ENCODE measurements around the gene BEST1.
A peak's percentile ranks its signal among the peaks of the same experiment; 100 is the strongest.

Gene BEST1

DNA sequence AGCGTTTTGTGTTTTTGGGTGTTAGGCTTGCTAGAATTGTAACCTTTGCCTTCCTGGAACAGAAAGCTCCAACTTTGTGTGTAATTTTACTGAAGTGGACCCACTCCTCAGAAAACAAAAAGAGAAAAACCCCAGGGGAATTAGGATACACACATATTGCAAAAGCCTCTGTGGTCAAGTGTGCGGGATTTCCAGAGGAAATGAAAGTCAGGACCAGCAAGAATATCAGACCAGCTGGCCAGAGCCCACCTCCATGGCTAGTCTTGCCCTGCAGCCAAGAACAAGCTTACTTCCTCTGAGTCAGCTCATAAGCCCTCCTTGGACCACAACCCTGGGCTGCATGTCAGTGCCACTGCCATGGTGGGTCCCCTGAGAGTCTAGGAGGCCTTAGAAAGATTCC lies 54.3 kb downstream of the BEST1 start:
- DNase-seq (ENCODE audit: insufficient read length, low spot score) (no peak), FAIRE-seq (no peak)
- TF ChIP-seq SPI1 (IDR thresholded peaks at IDR 0.05; ENCODE audit: low read depth, low read length) (peak; percentile 77), POLR2AphosphoS5 (IDR thresholded peaks at IDR 0.05; ENCODE audit: low read depth, low read length) (no peak), TAF1 (IDR thresholded peaks at IDR 0.05; ENCODE audit: low read depth, low read length) (no peak)

DNA sequence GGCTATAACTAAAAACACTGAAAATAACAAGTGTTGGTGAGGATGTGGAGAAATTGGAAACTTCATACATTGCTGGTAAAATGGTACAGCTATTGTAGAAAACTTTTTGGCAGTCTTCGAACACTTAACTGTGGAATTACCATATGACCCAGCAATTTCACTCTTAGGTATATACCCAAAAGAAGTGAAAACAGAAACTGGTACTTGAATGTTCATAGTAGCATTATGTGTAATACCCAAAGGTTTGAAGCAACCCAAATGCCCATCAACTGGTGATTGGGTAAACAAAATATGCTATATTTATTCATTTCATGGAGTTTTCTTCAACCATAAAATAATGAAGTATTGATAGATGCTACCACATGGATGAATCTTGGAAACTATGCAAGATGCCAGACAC lies 58.0 kb downstream of the BEST1 start:
- DNase-seq (ENCODE audit: insufficient read length, low spot score) (no peak), FAIRE-seq (no peak)

DNA sequence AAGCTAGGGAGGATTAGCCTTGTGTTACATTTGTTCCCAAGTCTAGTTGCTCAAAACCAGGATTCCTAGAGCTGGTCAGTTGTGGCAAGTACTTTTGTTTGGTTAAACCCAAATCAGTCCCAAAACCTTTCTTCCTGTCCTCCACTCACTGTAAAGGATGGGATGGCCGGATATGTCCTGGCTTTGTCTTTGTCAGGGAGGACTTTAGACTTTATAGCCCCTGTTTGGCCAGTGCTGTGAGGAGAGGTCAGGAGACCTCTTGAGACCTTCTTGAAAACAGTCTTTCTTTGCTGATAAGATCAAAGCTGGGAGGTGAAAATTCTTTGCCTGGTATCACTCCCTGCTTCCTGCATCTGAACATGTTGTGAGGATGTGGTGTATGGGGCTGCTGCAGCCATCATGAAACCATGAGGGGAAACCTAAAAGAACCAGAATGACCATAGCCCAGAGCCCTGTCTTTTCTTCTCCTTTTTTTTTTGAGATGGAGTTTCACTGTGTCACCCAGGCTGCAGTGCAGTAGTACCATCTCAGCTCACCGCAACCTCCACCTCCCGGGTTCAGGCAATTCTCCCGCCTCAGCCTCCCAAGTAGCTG lies 60.9 kb downstream of the BEST1 start:
- FAIRE-seq, result no peak
- DNase-seq (ENCODE audit: insufficient read length, low spot score), result no peak
- no peak for TF ChIP-seq SPI1 (IDR thresholded peaks at IDR 0.05; ENCODE audit: low read depth, low read length)
- TF ChIP-seq POLR2A (IDR thresholded peaks at IDR 0.05; ENCODE audit: low read depth, low read length), result no peak
- no peak for TF ChIP-seq TAF1 (IDR thresholded peaks at IDR 0.05; ENCODE audit: low read depth, low read length)
- no peak for TF ChIP-seq POU2F2 (IDR thresholded peaks at IDR 0.05; ENCODE audit: low read depth, low read length)
- TF ChIP-seq POLR2AphosphoS5 (IDR thresholded peaks at IDR 0.05; ENCODE audit: low read depth, low read length), result no peak
- no peak for TF ChIP-seq PAX5 (IDR thresholded peaks at IDR 0.05; ENCODE audit: insufficient read depth, low read length, severe bottlenecking)

More for the DNA sequence above, 58.0 kb downstream of the BEST1 start:
- TF ChIP-seq SPI1 (IDR thresholded peaks at IDR 0.05; ENCODE audit: low read depth, low read length), result no peak
- no peak for TF ChIP-seq PAX5 (IDR thresholded peaks at IDR 0.05; ENCODE audit: insufficient read depth, low read length, severe bottlenecking)
- no peak for TF ChIP-seq TAF1 (IDR thresholded peaks at IDR 0.05; ENCODE audit: low read depth, low read length)
- TF ChIP-seq POLR2A (IDR thresholded peaks at IDR 0.05; ENCODE audit: low read depth, low read length), result no peak

DNA sequence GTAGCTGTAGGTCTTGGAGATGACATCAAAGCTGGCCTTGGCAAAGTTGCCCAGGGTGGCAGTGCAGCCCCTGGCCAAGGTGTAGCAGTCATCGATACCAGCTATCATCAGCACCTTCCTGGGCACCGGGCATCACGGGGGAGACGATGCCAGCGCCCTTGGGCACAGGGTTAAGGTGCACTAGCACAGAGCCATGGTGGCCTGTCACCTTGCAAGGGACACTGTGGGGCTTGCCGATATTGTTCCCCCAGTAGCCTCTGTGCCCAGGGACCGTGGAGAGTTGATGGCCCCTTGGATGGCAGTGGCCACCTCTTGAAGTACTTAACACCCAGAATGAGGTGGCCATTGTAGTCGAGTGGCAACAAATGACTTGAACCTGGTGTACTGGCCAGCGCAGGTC lies 61.7 kb downstream of the BEST1 start:
- DNase-seq (ENCODE audit: insufficient read length, low spot score), result no peak
- no peak for FAIRE-seq
- TF ChIP-seq TAF1 (IDR thresholded peaks at IDR 0.05; ENCODE audit: low read depth, low read length), result no peak
- no peak for TF ChIP-seq POU2F2 (IDR thresholded peaks at IDR 0.05; ENCODE audit: low read depth, low read length)
- no peak for TF ChIP-seq POLR2AphosphoS5 (IDR thresholded peaks at IDR 0.05; ENCODE audit: low read depth, low read length)
- TF ChIP-seq SPI1 (IDR thresholded peaks at IDR 0.05; ENCODE audit: low read depth, low read length), result no peak
- TF ChIP-seq POLR2A (IDR thresholded peaks at IDR 0.05; ENCODE audit: low read depth, low read length), result no peak

DNA sequence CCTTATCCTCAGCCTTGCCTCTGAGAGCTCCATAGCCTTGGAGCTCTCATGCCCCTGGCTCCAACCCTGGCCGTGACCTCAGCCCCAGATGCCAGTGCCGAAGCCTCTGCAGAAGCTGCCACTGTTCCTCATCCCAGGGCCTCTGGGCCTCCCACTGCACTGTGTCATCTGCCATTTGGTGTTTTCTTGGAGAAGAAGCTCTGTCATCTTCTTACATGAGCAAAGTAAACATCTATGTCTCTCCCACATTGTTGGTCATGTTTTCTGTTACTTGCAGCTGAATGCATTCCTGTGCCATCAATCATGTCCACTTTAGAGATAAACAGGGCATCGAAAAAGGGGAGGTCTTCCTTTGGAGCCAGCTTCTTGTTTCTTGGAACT lies 62.3 kb downstream of the BEST1 start:
- TF ChIP-seq TAF1 (IDR thresholded peaks at IDR 0.05; ENCODE audit: low read depth, low read length), result no peak
- no peak for TF ChIP-seq POLR2AphosphoS5 (IDR thresholded peaks at IDR 0.05; ENCODE audit: low read depth, low read length)
- TF ChIP-seq POU2F2 (IDR thresholded peaks at IDR 0.05; ENCODE audit: low read depth, low read length), result no peak
- TF ChIP-seq SPI1 (IDR thresholded peaks at IDR 0.05; ENCODE audit: low read depth, low read length), result no peak
- TF ChIP-seq PAX5 (IDR thresholded peaks at IDR 0.05; ENCODE audit: insufficient read depth, low read length, severe bottlenecking), result no peak
- no peak for TF ChIP-seq POLR2A (IDR thresholded peaks at IDR 0.05; ENCODE audit: low read depth, low read length)
- no peak for FAIRE-seq
- DNase-seq (ENCODE audit: insufficient read length, low spot score), result no peak

DNA sequence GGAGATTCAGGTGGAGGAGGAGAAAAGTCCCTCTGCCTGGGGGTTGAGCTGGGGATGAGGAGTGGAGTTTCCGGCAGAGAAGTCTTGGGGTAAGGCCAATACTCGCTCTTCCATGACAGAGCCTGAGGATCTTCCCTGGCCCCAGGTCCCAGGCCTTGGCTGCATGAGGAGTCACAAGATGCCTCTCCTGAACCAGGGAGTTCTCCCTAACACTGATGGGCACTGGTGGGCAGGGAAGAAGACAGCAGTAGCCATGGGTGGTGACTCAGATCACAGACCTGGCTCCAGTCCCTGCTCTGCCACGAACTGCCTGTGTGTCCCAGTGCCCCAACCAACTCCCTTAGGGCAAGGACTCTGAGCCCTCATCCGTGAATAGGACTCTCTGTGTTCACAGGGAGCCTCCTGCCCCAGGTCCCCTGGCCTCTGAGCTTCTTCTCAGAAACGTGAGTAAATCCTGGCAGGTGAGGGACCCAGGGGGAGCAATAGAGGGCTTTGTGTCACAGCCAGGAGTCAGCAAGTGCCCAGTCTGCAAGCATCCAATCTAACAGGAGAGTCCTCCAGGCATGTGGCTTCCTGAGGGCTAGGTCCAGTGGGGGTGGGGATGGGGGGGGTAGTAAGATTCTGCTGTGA lies 62.8 kb downstream of the BEST1 start:
- TF ChIP-seq SPI1 (IDR thresholded peaks at IDR 0.05; ENCODE audit: low read depth, low read length), result no peak
- no peak for TF ChIP-seq PAX5 (IDR thresholded peaks at IDR 0.05; ENCODE audit: insufficient read depth, low read length, severe bottlenecking)
- TF ChIP-seq POLR2AphosphoS5 (IDR thresholded peaks at IDR 0.05; ENCODE audit: low read depth, low read length), result no peak
- TF ChIP-seq TAF1 (IDR thresholded peaks at IDR 0.05; ENCODE audit: low read depth, low read length), result no peak
- no peak for TF ChIP-seq POU2F2 (IDR thresholded peaks at IDR 0.05; ENCODE audit: low read depth, low read length)
- no peak for TF ChIP-seq POLR2A (IDR thresholded peaks at IDR 0.05; ENCODE audit: low read depth, low read length)
- no peak for FAIRE-seq
- no peak for DNase-seq (ENCODE audit: insufficient read length, low spot score)
